H9 (cell line): Measurements from ENCODE around the gene MCCC2. TPM values are rescaled to one million over a fixed set of nuclear protein-coding genes. Genes with fewer than 3 reads are reported as not detected.

Source experiments
- DNase-seq: peaks from one replicate; pipeline ENCODE4 v3.0.0-alpha.2; 2017
- H2AFZ ChIP-seq: one replicate; pipeline ENCODE4 v1.6.1; 2013; ENCODE audit warnings: mild to moderate bottlenecking, low read length, control low read depth, moderate library complexity
- H2AK5ac ChIP-seq: 2 replicates; pipeline ENCODE4 v1.6.1; 2013; ENCODE audit warnings: low read length, control low read depth, mixed read lengths; ENCODE audit not compliant: insufficient read length
- H2BK120ac ChIP-seq: one replicate; pipeline ENCODE4 v1.6.1; 2013; ENCODE audit warnings: low read depth, mild to moderate bottlenecking, low read length, control low read depth, inconsistent platforms; ENCODE audit not compliant: poor library complexity, severe bottlenecking
- H2BK12ac ChIP-seq: 2 replicates; pipeline ENCODE4 v1.6.1; 2013; ENCODE audit warnings: low read length, control low read depth, mixed read lengths, low read depth; ENCODE audit not compliant: insufficient read length
- H2BK15ac ChIP-seq: 2 replicates; pipeline ENCODE4 v1.6.1; 2013; ENCODE audit warnings: low read depth, low read length, control low read depth
- H2BK20ac ChIP-seq: one replicate; pipeline ENCODE4 v1.6.1; 2013; ENCODE audit warnings: low read depth, mild to moderate bottlenecking, low read length, control low read depth, inconsistent platforms; ENCODE audit not compliant: poor library complexity, severe bottlenecking
- H2BK5ac ChIP-seq: 2 replicates; pipeline ENCODE4 v1.6.1; 2013; ENCODE audit warnings: low read length, control low read depth, mixed read lengths; ENCODE audit not compliant: insufficient read length
- H3K14ac ChIP-seq: 2 replicates; pipeline ENCODE4 v1.6.1; 2013; ENCODE audit warnings: low read length, control low read depth; ENCODE audit not compliant: insufficient read depth
- H3K18ac ChIP-seq: 2 replicates; pipeline ENCODE4 v1.6.1; 2013; ENCODE audit warnings: low read depth, mild to moderate bottlenecking, mixed read lengths, low read length, control low read depth; ENCODE audit not compliant: insufficient read length
- H3K23ac ChIP-seq: 2 replicates; pipeline ENCODE4 v1.6.1; 2013; ENCODE audit warnings: low read length, control low read depth, mixed read lengths, low read depth; ENCODE audit not compliant: insufficient read length
- H3K23me2 ChIP-seq: 2 replicates; pipeline ENCODE4 v1.6.1; 2013; ENCODE audit warnings: low read depth, mild to moderate bottlenecking, mixed read lengths, low read length, control low read depth; ENCODE audit not compliant: insufficient read length, poor library complexity, severe bottlenecking
- H3K27ac ChIP-seq: 2 replicates; pipeline ENCODE4 v1.5.1; 2013; ENCODE audit warnings: low read length, control low read depth, mixed read lengths, low read depth; ENCODE audit not compliant: insufficient read length
- H3K27me3 ChIP-seq: 2 replicates; pipeline ENCODE4 v1.6.1; 2013; ENCODE audit warnings: low read length, control low read depth, inconsistent platforms; ENCODE audit not compliant: insufficient read depth
- H3K4ac ChIP-seq: 2 replicates; pipeline ENCODE4 v1.6.1; 2013; ENCODE audit warnings: low read depth, mild to moderate bottlenecking, control low read depth, inconsistent platforms, low read length, moderate library complexity
- H3K4me1 ChIP-seq: 2 replicates; pipeline ENCODE4 v1.6.1; 2013; ENCODE audit warnings: low read length, control low read depth, inconsistent platforms; ENCODE audit not compliant: insufficient read depth
- H3K4me2 ChIP-seq: 2 replicates; pipeline ENCODE4 v1.6.1; 2013; ENCODE audit warnings: low read length, control low read depth, mixed read lengths; ENCODE audit not compliant: insufficient read length, insufficient read depth
- H3K56ac ChIP-seq: 2 replicates; pipeline ENCODE4 v1.6.1; 2013; ENCODE audit warnings: low read depth, mild to moderate bottlenecking, mixed read lengths, low read length, control low read depth; ENCODE audit not compliant: insufficient read length
- H3K79me1 ChIP-seq: 2 replicates; pipeline ENCODE4 v1.6.1; 2013; ENCODE audit warnings: low read depth, mild to moderate bottlenecking, moderate library complexity, low read length, control low read depth, inconsistent platforms; ENCODE audit not compliant: insufficient read depth, poor library complexity, severe bottlenecking
- H3K79me2 ChIP-seq: 2 replicates; pipeline ENCODE4 v1.6.1; 2013; ENCODE audit warnings: low read length, control low read depth, inconsistent platforms; ENCODE audit not compliant: insufficient read depth
- H3K9ac ChIP-seq: 2 replicates; pipeline ENCODE4 v1.6.1; 2013; ENCODE audit warnings: low read length, control low read depth, mixed read lengths; ENCODE audit not compliant: insufficient read length; ENCODE audit errors: extremely low read depth
- H3K9me3 ChIP-seq: one replicate; pipeline ENCODE4 v1.6.1; 2013; ENCODE audit warnings: low read depth, low read length, inconsistent platforms; ENCODE audit not compliant: control insufficient read depth
- H3T11ph ChIP-seq: one replicate; pipeline ENCODE4 v1.6.1; 2013; ENCODE audit warnings: mild to moderate bottlenecking, low read length, control low read depth, inconsistent platforms
- H4K20me1 ChIP-seq: one replicate; pipeline ENCODE4 v1.6.1; 2013; ENCODE audit not compliant: control insufficient read depth, insufficient read length, insufficient read depth
- H4K5ac ChIP-seq: 2 replicates; pipeline ENCODE4 v1.6.1; 2013; ENCODE audit warnings: low read depth, mild to moderate bottlenecking, mixed read lengths, low read length, control low read depth; ENCODE audit not compliant: insufficient read length
- H4K8ac ChIP-seq: replicated peaks from 2 replicates; pipeline ENCODE4 v1.6.1; 2013; ENCODE audit warnings: low read length, control low read depth, mixed read lengths, low read depth; ENCODE audit not compliant: insufficient read length
- H4K91ac ChIP-seq: 2 replicates; pipeline ENCODE4 v1.6.1; 2013; ENCODE audit warnings: low read depth, mild to moderate bottlenecking, moderate library complexity, mixed read lengths, low read length, control low read depth; ENCODE audit not compliant: insufficient read length
- H3K27ac Mint-ChIP-seq, 3 experiments: 2 replicates in 2 of 3; 3 replicates in 1 of 3; pipeline ENCODE4 v1.8.0; 2020 to 2021; ENCODE audit warnings: mixed read lengths in 3 of 3, mild to moderate bottlenecking in 1 of 3, moderate library complexity in 1 of 3
- H3K27me3 Mint-ChIP-seq: 2 replicates; pipeline ENCODE4 v1.8.0; 2021; ENCODE audit warnings: low read depth, mild to moderate bottlenecking, moderate library complexity, mixed read lengths
- H3K36me3 Mint-ChIP-seq, 3 experiments: 2 replicates in 2 of 3; 3 replicates in 1 of 3; pipeline ENCODE4 v1.8.0; 2020 to 2021; ENCODE audit warnings: low read depth in 3 of 3, mixed read lengths in 3 of 3; ENCODE audit not compliant: insufficient read depth in 1 of 3
- H3K4me1 Mint-ChIP-seq, 2 experiments: 2 replicates each; pipeline ENCODE4 v1.8.0; 2020; ENCODE audit warnings: mixed read lengths in 2 of 2
- H3K4me3 Mint-ChIP-seq, 2 experiments: 2 replicates in 1 of 2; 3 replicates in 1 of 2; pipeline ENCODE4 v1.8.0; 2020 to 2021; ENCODE audit warnings: mild to moderate bottlenecking in 2 of 2, mixed read lengths in 2 of 2, moderate library complexity in 1 of 2
- H3K9me3 Mint-ChIP-seq, 2 experiments: 2 replicates in 1 of 2; 3 replicates in 1 of 2; pipeline ENCODE4 v1.8.0; 2020; ENCODE audit warnings: mild to moderate bottlenecking in 2 of 2, mixed read lengths in 2 of 2, moderate library complexity in 1 of 2
- CTCF ChIP-seq: fragments of 200-600 bp; sonication (generic); conservative IDR thresholded peaks from 3 replicates; pipeline ENCODE4 v1.8.0; 2021; ENCODE audit warnings: antibody characterized with exemption, mild to moderate bottlenecking
- WGBS: extraction: QIAGEN DNeasy Blood & Tissue Kit; methylation state at CpG from one replicate; pipeline ENCODE4 v1.1.7; 2013; ENCODE audit warnings: missing lambda C conversion rate, low lambda C conversion rate, mixed read lengths; ENCODE audit not compliant: insufficient read length; ENCODE audit errors: extremely low coverage; 5-methylcytosine and 5-hydroxymethylcytosine counted together
- total RNA-seq: library from RNA; stranded (reverse); gene quantifications from 2 replicates; pipeline ENCODE4 v1.2.1, GENCODE V29; 2021

Gene MCCC2
- total RNA-seq, 1 experiment from 2014 or later = 62.7 TPM

- H3K56ac ChIP-seq = no peak overlapping the region
- Mint-ChIP-seq H3K4me3 (no peak overlapping the region), H3K27ac (peak overlapping the region in 1 of 3 experiments; percentile 37; a peak in 1 of 7 replicates), H3K27me3 (no peaks in the 10 kb centered on the region), H3K36me3 (peaks cover 20 to 33% (median 30%) of the 10 kb centered on the region in 3 experiments; a peak in 6 of 7 replicates), H3K4me1 (peaks cover 4 to 8% of the 10 kb centered on the region in 2 experiments; a peak in 3 of 4 replicates), H3K9me3 (no peaks in the 10 kb centered on the region)
- H4K5ac ChIP-seq = no peak overlapping the region
- H3K9me3 ChIP-seq = no peaks in the 10 kb centered on the region
- H4K91ac ChIP-seq = no peak overlapping the region
- H3K79me2 ChIP-seq = 0 out of 2 replicates have a peak, but pooled peaks cover 1% of the 10 kb centered on the region
- no peak overlapping the region for H3K18ac ChIP-seq
- H2AK5ac ChIP-seq = no peak overlapping the region
- H3K4ac ChIP-seq = no peak overlapping the region
- no peak overlapping the region for H3K14ac ChIP-seq
- H3K23me2 ChIP-seq = no peaks in the 10 kb centered on the region
- no peak for TF ChIP-seq CTCF
- no peaks in the 10 kb centered on the region for H4K20me1 ChIP-seq
- H2AFZ ChIP-seq = no peak overlapping the region
- no peak overlapping the region for H3K27ac ChIP-seq
- no peaks in the 10 kb centered on the region for H3K79me1 ChIP-seq
- DNase-seq = no peak
- H3K4me2 ChIP-seq = no peak overlapping the region
- no peak overlapping the region for H2BK5ac ChIP-seq
- H2BK12ac ChIP-seq = no peak overlapping the region
- peaks cover 2% of the 10 kb centered on the region; the same call in 1 of the 2 replicates for H3K4me1 ChIP-seq
- H3T11ph ChIP-seq = no peak overlapping the region
- no peak overlapping the region for H3K23ac ChIP-seq
- H3K9ac ChIP-seq = no peak overlapping the region
- no peak overlapping the region for H2BK20ac ChIP-seq
- no peaks in the 10 kb centered on the region for H3K27me3 ChIP-seq
- H2BK15ac ChIP-seq = no peak overlapping the region
- no CpG with 5 or more reads among the region's 6 CpGs for WGBS
- H2BK120ac ChIP-seq = no peak overlapping the region
- H4K8ac ChIP-seq = no peak overlapping the region
These were observed 42.8 kb downstream of the MCCC2 start for GRCh38 chr5:71629950-71630349.
